Mesothelial cell of epicardium (in vitro differentiated cells): Measurements from ENCODE around the gene NLRC4. TPM values are rescaled to one million over a fixed set of nuclear protein-coding genes. Genes with fewer than 3 reads are reported as not detected.

Source experiments
- DNase-seq, 2 experiments: peaks; one replicate each; pipeline ENCODE4 v3.0.0; 2021; ENCODE audit warnings: low spot score in 2 of 2; ENCODE audit not compliant: unreplicated experiment in 2 of 2
- H3K27ac Mint-ChIP-seq: 2 replicates; pipeline ENCODE4 v1.8.0; 2021; ENCODE audit warnings: mixed read lengths
- H3K27me3 Mint-ChIP-seq: 2 replicates; pipeline ENCODE4 v1.8.0; 2021; ENCODE audit warnings: low read depth, mixed read lengths
- H3K36me3 Mint-ChIP-seq: 2 replicates; pipeline ENCODE4 v1.8.0; 2021; ENCODE audit warnings: mixed read lengths
- H3K4me1 Mint-ChIP-seq: 2 replicates; pipeline ENCODE4 v1.8.0; 2021; ENCODE audit warnings: mixed read lengths
- H3K4me3 Mint-ChIP-seq: 2 replicates; pipeline ENCODE4 v1.8.0; 2021; ENCODE audit warnings: mild to moderate bottlenecking, moderate library complexity, mixed read lengths
- H3K9me3 Mint-ChIP-seq: 2 replicates; pipeline ENCODE4 v1.8.0; 2021; ENCODE audit warnings: mixed read lengths
- CTCF ChIP-seq: fragments of 200-600 bp; sonication (generic); IDR thresholded peaks from one replicate; pipeline ENCODE4 v1.5.0; 2021; ENCODE audit warnings: antibody characterized with exemption; ENCODE audit not compliant: unreplicated experiment
- total RNA-seq: library from RNA; stranded (reverse); gene quantifications from 3 replicates; pipeline ENCODE4 v1.2.1, GENCODE V29; 2021

Gene NLRC4
- total RNA-seq, 1 donor from 2014 or later = not detected

GRCh38 chr2:32250290-32250689, 14.4 kb downstream of the NLRC4 start:
- no peak overlapping the region for H3K27ac Mint-ChIP-seq
- no peaks in the 10 kb centered on the region for H3K27me3 Mint-ChIP-seq
- H3K4me3 Mint-ChIP-seq = no peak overlapping the region
- DNase-seq = no peak
- no peaks in the 10 kb centered on the region for H3K9me3 Mint-ChIP-seq
- H3K4me1 Mint-ChIP-seq = no peaks in the 10 kb centered on the region
- no peak for TF ChIP-seq CTCF
- H3K36me3 Mint-ChIP-seq = no peaks in the 10 kb centered on the region

- no peak overlapping the region for H3K4me3 Mint-ChIP-seq
- H3K4me1 Mint-ChIP-seq = no peaks in the 10 kb centered on the region
- no peak for DNase-seq
- H3K27ac Mint-ChIP-seq = no peak overlapping the region
- no peaks in the 10 kb centered on the region for H3K36me3 Mint-ChIP-seq
- no peaks in the 10 kb centered on the region for H3K27me3 Mint-ChIP-seq
- TF ChIP-seq CTCF = no peak
- no peaks in the 10 kb centered on the region for H3K9me3 Mint-ChIP-seq
Observed at GRCh38 chr2:32249731-32250236, 14.9 kb downstream of the NLRC4 start.

DNA sequence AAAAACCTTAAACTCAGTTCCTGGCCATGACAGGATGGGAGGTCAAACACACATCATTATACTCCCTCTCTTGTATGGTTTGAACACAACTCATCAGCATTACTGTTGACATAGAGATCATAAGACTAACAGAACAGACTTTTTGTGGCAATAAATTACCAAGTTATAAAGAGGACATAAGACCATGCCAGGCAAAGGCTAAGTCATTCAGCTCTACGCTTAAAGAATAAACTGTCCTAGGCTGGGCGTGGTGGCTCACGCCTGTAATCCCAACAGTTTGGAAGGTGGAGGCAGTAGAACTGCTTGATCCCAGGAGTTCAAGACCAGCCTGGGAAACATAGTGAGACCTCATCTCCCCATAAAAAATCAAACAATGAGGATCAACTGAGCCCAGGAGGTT, 16.4 kb downstream of the NLRC4 start:
- no peak for DNase-seq
- Mint-ChIP-seq H3K36me3 (no peaks in the 10 kb centered on the region), H3K9me3 (no peaks in the 10 kb centered on the region), H3K4me3 (no peak overlapping the region), H3K27ac (no peak overlapping the region), H3K4me1 (no peaks in the 10 kb centered on the region), H3K27me3 (no peaks in the 10 kb centered on the region)
- no peak for TF ChIP-seq CTCF

DNA sequence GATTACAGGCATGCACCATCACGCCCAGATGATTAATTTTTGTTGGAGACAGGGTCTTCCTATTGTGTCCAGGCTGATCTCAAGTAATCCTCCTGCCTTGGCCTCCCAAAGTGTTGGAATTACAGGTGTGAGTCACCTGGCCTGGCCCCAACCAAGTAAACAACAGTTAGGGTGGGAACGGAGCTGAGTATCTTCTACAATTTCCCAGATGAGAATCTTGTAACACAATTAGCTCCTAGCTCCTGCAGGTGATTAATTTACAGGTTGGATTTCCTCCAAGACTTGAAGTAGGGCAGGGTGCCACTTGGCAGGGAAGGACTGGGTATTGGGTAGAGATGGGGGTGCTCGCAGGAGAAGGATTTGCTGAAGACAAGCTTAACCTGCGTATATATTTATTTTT, 17.8 kb downstream of the NLRC4 start:
- Mint-ChIP-seq H3K27me3 (no peaks in the 10 kb centered on the region), H3K4me3 (no peak overlapping the region), H3K9me3 (no peaks in the 10 kb centered on the region), H3K4me1 (no peaks in the 10 kb centered on the region), H3K36me3 (no peaks in the 10 kb centered on the region), H3K27ac (no peak overlapping the region)
- no peak for TF ChIP-seq CTCF
- no peak for DNase-seq

GRCh38 chr2:32242331-32242730, 22.4 kb downstream of the NLRC4 start:
- no peaks in the 10 kb centered on the region for H3K27me3 Mint-ChIP-seq
- H3K4me3 Mint-ChIP-seq = no peak overlapping the region
- no peak for TF ChIP-seq CTCF
- H3K36me3 Mint-ChIP-seq = no peaks in the 10 kb centered on the region
- peaks cover 15% of the 10 kb centered on the region for H3K4me1 Mint-ChIP-seq
- H3K9me3 Mint-ChIP-seq = no peaks in the 10 kb centered on the region
- H3K27ac Mint-ChIP-seq = no peak overlapping the region
- DNase-seq = no peak

DNA sequence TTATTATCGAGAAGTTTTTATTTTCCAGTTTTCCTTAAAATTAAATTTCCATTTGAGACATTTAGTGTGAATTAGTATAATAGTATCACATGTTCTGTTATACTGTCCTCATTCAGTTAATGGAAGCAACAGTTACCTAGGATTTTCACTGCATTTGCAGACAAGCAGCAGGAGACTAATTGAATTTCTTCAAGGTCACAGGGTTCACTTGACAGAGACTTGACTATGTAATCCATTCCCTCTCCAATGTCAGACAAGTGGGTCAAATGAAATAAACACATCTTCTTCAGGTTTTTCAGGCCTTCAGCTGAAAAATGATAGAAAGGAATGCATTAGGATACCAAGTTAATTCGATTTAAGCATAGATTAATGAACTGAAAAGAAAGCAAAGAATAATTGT, 26.7 kb downstream of the NLRC4 start:
- TF ChIP-seq CTCF = no peak
- Mint-ChIP-seq H3K27ac (peak overlapping the region; percentile 39), H3K9me3 (peaks cover 5% of the 10 kb centered on the region), H3K4me1 (peaks cover 28% of the 10 kb centered on the region), H3K27me3 (no peaks in the 10 kb centered on the region), H3K36me3 (peaks cover 15% of the 10 kb centered on the region), H3K4me3 (no peak overlapping the region)
- DNase-seq = no peak
